CD1c-positive myeloid dendritic cell (primary cell): ENCODE data around the gene DLGAP3.
"Not testable (repeated sequence)": the region's sequence is repeated elsewhere in the genome, so short reads cannot be mapped to it uniquely, and the experiment has no call there.

Experiments
- DNase-seq: peaks from one replicate; pipeline ENCODE4 v3.0.0-alpha.2; 2016; ENCODE audit errors: extremely low spot score

The DLGAP3 gene

DNA sequence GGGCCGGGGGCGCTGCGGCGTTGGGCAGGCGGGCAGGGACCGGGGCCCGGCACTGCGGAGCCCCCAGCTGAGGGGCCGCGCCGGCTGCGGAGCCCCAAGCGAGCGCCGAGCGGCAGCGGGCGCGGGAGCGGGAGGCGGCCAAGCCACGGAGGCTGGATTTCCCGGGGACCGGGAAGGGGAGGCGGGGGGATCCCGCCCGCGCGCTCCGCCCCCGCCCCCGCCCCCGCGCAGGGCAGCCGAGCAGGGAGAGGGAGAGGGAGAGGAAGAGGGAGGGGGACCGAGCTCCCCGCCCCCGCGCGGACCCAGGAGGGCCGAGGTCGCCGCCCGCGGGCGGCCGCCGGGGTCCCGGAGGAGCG lies at the start of gene DLGAP3:
Gene DLGAP3, minus strand, starts transcription at position 154 of the 356 bp plus-strand sequence. CDS start 24,267 bp downstream, outside the sequence.
- DNase-seq = no peak

DNA sequence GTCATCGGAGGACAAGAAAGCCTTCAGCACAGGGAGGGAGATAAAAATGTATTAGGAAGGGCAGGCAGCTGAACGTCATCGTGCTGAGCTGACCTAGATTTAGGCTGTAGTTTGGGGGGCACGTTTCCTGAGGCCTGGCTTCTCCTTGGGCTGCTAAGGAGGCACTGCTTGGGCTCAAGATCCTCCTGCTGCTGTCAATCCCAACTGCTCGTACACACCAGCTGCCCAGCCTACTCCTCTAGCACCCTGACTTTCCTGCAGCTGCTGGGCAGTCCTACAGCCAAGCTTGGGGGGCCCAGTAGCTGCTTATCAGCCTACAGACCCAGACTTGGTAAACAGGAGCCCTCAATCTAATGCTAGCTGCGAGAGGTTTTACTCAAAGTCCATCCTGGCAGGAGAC lies 49.5 kb upstream of the DLGAP3 start:
- DNase-seq = no peak

DNA sequence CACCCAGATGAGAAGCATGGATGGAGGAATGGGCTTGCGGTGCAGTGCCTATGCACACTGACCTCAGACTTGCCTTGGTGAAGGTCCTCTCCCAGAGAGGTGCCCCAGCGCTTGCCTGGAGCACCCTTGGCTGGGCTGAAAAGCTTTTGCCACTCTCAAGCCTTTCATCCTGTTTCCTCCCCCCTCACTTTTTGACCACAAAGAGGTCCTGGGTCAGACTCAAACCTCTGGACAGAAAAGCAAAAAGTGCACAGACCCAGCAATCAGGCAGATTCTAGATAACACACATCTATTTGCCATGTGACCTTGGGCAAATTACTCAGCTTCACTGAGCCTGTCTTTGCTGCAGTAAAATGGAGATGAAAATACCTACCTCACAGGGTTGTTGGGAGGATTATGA lies 48.4 kb upstream of the DLGAP3 start:
- DNase-seq = no peak

DNA sequence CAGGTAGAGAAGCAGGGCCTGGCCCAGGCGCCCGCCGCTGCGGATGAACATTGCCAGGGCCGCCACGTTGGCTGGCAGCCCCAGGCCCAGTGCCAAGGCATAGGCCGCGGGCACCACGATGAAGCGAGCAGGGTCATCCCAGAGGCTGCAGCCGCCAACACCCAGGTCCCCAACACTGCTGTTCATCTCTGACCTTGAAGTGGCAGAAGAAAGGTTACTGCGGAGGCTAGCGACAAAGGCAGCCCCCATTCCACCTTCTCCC lies 47.7 kb upstream of the DLGAP3 start:
- DNase-seq = no peak

GRCh38 chr1:34976384-34977209 lies 47.1 kb upstream of the DLGAP3 start:
- DNase-seq = no peak

- peak; percentile 8 for DNase-seq
Measured at GRCh38 chr1:34975771-34976170, 46.3 kb upstream of the DLGAP3 start.

DNA sequence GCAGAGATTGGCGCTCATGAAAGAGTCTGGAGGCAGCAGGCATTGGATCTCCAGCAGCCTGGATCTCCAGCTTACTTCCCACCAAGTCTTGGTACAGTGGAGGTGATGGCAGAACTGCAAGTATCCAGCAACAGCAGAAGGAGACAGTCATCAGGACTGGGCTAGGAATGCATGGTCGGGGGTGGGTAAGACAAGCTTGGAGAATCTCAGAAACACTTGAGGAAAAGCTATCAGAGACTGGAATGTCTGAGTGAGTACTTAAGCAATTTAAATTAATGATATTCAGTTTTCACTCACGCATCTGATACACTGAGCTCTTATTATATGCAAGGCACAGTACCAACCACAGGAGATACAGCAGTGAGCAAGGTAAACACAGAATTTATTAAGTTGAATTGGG lies 45.9 kb upstream of the DLGAP3 start:
- DNase-seq = no peak

GRCh38 chr1:34974626-34975025 lies 45.2 kb upstream of the DLGAP3 start:
- no peak for DNase-seq

GRCh38 chr1:34973326-34973725 lies 43.9 kb upstream of the DLGAP3 start:
- DNase-seq = no peak

- no peak for DNase-seq
Measured at GRCh38 chr1:34970829-34971228, 41.4 kb upstream of the DLGAP3 start.

DNA sequence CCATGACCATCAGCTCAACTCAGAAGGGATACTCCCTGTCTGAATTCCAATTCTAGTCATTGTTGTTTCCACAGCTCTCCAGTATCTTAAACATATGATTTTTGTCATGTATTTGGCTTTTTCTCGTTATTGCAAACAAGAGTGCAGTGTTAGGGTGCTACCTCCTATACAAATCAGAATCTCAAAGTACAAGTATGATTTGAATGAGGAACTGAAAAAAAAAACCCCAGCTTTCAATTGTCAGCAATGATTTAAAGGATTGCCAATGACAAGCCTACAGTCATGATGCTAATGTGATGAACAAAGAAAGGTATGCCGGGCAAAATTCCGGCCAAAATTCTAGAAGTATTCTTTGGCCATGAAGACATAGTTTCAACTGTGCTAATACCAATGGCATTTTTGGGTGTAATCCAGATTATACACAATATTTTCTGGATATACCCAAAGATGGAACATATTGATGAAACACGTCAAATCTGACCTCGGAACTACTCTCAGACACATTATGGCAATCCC lies 40.8 kb upstream of the DLGAP3 start:
- DNase-seq = no peak

DNA sequence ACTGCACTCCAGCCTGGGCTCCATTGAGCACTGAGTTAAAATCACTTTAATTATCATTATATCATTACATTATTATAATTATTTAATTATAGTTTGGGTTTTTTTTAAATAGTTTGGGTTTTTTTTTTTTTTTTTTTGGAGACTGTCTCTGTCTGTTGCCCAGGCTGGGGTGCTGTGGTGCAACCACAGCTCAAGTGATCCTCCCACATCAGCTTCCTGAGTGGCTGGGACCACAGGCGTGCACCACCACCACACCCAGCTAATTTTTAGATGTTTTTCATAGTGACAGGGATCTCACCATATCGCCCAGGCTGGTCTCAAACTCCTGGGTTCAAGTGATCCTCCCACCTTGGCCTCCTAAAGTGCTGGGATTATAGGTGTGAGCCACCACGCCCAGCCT lies 38.8 kb upstream of the DLGAP3 start:
- not testable (repeated sequence) for DNase-seq

- not testable (repeated sequence) for DNase-seq
Measured at GRCh38 chr1:34967672-34968071, 38.2 kb upstream of the DLGAP3 start.

DNA sequence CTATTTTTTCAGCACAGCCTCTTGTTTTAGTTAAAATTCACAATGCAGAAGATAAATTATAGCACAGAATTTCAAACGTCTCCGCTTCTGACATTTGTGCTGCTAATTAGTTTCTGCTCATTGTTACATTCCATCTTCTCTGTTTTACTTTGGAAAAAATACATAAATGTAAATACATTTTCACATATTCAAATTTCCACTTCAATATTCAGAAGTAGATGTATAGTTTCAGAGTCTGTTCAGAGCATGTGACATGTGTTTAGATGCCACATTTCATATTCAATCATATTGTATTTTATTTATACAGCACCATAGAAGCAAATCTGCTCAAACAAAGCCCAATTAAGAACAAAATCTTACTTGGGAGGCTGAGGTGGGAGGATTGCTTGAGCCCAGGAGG lies 36.1 kb upstream of the DLGAP3 start:
- no peak for DNase-seq

GRCh38 chr1:34950428-34950827 lies 21.0 kb upstream of the DLGAP3 start:
- DNase-seq = no peak

DNA sequence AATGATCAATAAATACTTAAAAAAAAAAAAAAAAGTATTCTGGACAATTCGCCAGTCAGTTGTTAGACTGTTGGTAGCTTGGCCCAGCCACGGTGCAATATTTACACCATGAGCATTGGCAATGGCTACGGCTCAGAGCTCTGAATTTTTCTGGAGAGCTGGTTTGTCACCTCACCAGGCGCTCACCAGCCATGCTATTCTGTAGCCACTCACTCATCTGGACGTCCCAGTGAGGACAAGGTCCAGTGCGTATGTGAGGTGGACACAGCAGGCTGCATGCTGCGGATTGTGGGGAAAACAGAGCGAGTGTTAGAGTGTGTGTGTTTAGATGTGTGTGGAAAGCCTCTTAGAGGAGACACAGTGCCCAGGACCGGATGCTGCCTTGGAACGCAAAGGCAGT lies 19.3 kb upstream of the DLGAP3 start:
- DNase-seq = not testable (repeated sequence)

DNA sequence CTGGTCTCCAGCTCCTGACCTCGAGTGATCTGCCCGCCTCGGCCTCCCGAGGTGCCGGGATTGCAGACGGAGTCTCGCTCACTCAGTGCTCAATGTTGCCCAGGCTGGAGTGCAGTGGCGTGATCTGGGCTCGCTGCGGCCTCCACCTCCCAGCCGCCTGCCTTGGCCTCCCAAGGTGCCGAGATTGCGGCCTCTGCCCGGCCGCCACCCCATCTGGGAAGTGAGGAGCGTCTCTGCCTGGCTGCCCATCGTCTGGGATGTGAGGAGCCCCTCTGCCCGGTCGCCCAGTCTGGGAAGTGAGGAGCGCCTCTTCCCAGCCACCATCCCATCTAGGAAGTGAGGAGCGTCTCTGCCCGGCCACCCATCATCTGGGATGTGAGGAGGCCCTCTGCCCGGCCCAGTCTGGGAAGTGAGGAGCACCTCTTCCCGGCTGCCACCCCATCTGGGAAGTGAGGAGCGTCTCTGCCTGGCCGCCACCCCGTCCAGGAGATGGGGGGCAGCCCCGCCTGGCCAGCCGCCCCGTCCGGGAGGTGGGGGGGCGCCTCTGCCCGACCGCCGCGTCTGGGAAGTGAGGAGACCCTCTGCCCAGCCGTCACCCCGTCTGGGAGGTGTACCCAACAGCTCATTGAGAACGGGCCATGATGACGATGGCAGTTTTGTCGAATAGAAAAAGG lies 18.3 kb upstream of the DLGAP3 start:
- not testable (repeated sequence) for DNase-seq

- no peak for DNase-seq
Measured at GRCh38 chr1:34946211-34946610, 16.8 kb upstream of the DLGAP3 start.

DNA sequence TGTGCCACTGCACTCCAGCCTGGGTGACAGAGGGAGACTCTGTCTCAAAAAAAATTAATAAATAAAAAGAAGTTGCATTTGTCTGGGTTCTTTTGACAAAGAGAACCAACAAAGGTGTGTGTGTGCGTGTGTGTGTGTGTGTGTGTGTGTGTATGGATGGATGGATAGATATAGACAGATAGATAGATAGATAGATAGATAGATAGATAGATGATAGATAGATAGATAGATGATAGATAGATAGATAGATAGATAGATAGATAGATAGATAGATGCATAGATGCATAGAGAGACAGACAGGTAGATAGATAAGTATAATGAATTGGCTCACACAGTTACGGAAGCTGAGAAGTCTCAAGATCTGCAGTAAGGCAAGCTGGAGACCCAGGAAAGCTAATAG lies 12.3 kb upstream of the DLGAP3 start:
- DNase-seq = not testable (repeated sequence)

DNA sequence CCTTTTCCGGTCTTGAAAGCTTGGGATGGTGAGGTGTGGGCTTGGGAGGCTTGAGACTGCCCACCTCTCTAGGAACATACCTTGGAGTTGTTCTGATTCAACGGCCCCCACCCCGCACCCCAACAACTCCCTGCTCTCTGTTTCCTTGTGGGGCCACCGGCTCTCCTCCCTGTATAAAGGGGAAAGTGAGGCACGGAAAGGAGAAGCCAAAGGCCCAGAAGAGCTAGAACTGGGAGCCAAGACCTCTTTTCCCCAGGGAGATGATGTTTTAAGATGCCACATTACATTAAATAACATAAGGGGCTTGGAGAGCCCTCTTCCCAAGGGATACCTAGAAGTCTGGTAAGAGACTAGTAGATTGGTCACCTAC lies 1.2 kb upstream of the DLGAP3 start:
- no peak for DNase-seq

DNA sequence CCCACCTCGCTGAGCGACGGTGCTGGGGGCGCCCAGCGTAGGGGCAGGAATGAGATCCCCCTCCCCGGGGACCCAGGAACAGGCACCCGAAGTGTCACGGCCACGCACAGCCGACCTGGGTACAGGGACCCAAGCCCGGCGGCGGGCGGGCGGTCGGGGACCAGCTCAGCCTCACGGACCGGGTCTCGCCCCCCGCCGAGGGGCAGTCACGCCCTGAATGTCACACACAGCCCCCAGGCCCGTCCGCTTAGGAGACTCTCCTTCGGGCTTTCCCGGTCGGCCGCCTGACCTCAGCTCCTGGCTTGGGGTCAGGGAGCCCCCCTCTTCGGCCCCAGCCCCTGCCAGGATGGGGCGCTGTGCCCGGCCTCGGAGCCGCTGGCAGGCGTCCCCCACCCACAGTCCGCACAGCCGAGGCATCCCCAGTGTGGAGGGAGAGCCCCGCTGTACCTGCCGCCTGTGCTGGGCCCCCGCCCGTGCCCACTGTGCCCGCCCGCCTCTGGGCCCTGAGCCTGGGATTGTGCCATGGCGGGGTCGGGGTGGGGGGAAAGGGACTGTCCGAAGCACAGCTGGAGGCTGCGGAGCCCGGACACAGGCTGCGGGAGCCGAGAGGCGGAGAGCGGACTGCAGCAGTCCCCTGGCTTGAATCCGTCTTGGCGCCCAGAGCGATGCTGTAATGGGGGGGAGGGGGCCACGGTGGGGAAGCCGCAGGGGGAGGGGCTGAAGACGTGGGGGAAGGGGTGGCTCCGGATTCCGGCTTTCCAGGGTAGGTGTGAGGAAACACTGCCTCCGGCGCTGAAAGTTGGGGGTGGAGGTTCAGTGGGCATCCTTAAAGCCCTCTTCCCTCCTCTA lies 627 bp upstream of the DLGAP3 start:
- no peak for DNase-seq

DNA sequence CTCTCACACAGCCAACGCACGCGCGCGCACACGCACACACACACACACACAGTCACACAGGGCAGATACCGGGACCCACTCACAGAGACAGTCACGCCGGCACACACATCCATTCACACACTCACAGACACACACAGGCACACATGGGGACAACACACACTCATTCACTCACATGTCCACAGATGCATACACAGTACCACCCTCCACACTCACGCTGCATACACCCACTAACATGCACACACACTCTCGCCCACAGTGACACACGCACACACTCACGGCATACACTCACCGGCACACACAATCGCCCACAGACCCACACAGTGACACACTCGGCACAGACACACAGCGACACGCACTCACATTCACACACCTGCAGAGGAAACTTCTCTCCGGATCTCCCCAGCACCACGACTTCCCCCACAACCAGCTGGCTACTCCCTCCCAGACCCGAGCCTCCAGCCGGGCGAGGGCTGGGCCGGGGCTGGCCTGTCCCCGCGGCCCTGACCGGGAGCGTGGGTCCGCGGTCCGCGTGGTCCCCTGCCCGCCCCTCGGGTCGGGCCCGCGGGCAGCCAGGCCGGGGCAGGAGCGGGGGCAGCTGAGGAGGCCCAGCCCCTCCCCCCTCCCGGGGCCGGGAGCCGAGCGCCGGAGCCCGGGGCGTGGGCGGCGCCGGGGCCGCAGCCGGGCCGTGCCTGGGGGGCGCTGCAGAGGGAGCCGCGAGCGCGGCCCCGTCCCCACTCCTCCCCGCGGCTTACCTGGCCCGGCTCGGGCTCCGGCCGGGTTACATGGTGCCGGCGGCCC lies 552 bp downstream of the DLGAP3 start:
- DNase-seq = no peak
